Activated naive CD8-positive, alpha-beta T cell treated with anti-CD3 and anti-CD28 coated beads, Interleukin-2, amount 50 U/mL, for 24 hours (primary cell): ENCODE data around the gene LSM12.
"Not testable (repeated sequence)": the region's sequence is repeated elsewhere in the genome, so short reads cannot be mapped to it uniquely, and the experiment has no call there.

Experiments used
- ATAC-seq: fragments of 150-1000 bp; cut with Tn5 transposase; one replicate; pipeline ENCODE4 v1.10.0; 2021
- DNase-seq: peaks from one replicate; pipeline ENCODE4 v3.0.0; 2021
- H3K27ac Mint-ChIP-seq: one replicate; pipeline ENCODE4 v1.8.0; 2021; ENCODE audit warnings: mild to moderate bottlenecking, mixed read lengths
- H3K27me3 Mint-ChIP-seq: one replicate; pipeline ENCODE4 v1.8.0; 2021; ENCODE audit warnings: mixed read lengths
- H3K36me3 Mint-ChIP-seq: one replicate; pipeline ENCODE4 v1.8.0; 2021; ENCODE audit warnings: low read depth, mixed read lengths
- H3K4me1 Mint-ChIP-seq: one replicate; pipeline ENCODE4 v1.8.0; 2021; ENCODE audit warnings: mixed read lengths
- H3K4me3 Mint-ChIP-seq: one replicate; pipeline ENCODE4 v1.8.0; 2021; ENCODE audit warnings: mild to moderate bottlenecking, moderate library complexity, mixed read lengths
- H3K9me3 Mint-ChIP-seq: one replicate; pipeline ENCODE4 v1.8.0; 2021; ENCODE audit warnings: mixed read lengths

LSM12 gene

GRCh38 chr17:44105483-44105882, 39.0 kb upstream of the LSM12 start:
- peaks cover 2% of the 10 kb centered on the region for H3K4me1 Mint-ChIP-seq
- ATAC-seq (no peak), DNase-seq (no peak)
- H3K27ac Mint-ChIP-seq = no peak overlapping the region
- peaks cover 3% of the 10 kb centered on the region for H3K36me3 Mint-ChIP-seq
- H3K4me3 Mint-ChIP-seq = no peak overlapping the region
- no peaks in the 10 kb centered on the region for H3K27me3 Mint-ChIP-seq
- no peaks in the 10 kb centered on the region for H3K9me3 Mint-ChIP-seq

- Mint-ChIP-seq H3K9me3 (no peaks in the 10 kb centered on the region), H3K4me1 (peaks cover 4% of the 10 kb centered on the region), H3K27me3 (no peaks in the 10 kb centered on the region), H3K36me3 (peaks cover 3% of the 10 kb centered on the region), H3K27ac (peak overlapping the region; percentile 29), H3K4me3 (no peak overlapping the region)
- ATAC-seq (no peak), DNase-seq (no peak)
Observed at GRCh38 chr17:44102849-44103622, 36.6 kb upstream of the LSM12 start.

- H3K4me1 Mint-ChIP-seq, H3K36me3 Mint-ChIP-seq, DNase-seq, H3K4me3 Mint-ChIP-seq, H3K27ac Mint-ChIP-seq, ATAC-seq, H3K9me3 Mint-ChIP-seq, H3K27me3 Mint-ChIP-seq: not testable (repeated sequence)
Observed at GRCh38 chr17:44101858-44102257, 35.4 kb upstream of the LSM12 start.

GRCh38 chr17:44097110-44097958, 30.9 kb upstream of the LSM12 start:
- ATAC-seq = peak; percentile 17
- Mint-ChIP-seq H3K4me3 (no peak overlapping the region), H3K27me3 (no peaks in the 10 kb centered on the region), H3K36me3 (no peaks in the 10 kb centered on the region), H3K4me1 (peaks cover 9% of the 10 kb centered on the region), H3K27ac (no peak overlapping the region), H3K9me3 (no peaks in the 10 kb centered on the region)
- DNase-seq = no peak

GRCh38 chr17:44095647-44096496, 29.4 kb upstream of the LSM12 start:
- ATAC-seq (no peak), DNase-seq (no peak)
- H3K36me3 Mint-ChIP-seq = no peaks in the 10 kb centered on the region
- H3K27me3 Mint-ChIP-seq = no peaks in the 10 kb centered on the region
- no peaks in the 10 kb centered on the region for H3K9me3 Mint-ChIP-seq
- peaks cover 9% of the 10 kb centered on the region for H3K4me1 Mint-ChIP-seq
- no peak overlapping the region for H3K4me3 Mint-ChIP-seq
- H3K27ac Mint-ChIP-seq = peak overlapping the region; percentile 59

- H3K4me3 Mint-ChIP-seq = no peak overlapping the region
- no peak for DNase-seq
- H3K4me1 Mint-ChIP-seq = peaks cover 9% of the 10 kb centered on the region
- no peak overlapping the region for H3K27ac Mint-ChIP-seq
- ATAC-seq = no peak
- H3K36me3 Mint-ChIP-seq = no peaks in the 10 kb centered on the region
- no peaks in the 10 kb centered on the region for H3K9me3 Mint-ChIP-seq
- no peaks in the 10 kb centered on the region for H3K27me3 Mint-ChIP-seq
Observed at GRCh38 chr17:44095388-44095646, 28.8 kb upstream of the LSM12 start.

- Mint-ChIP-seq H3K36me3 (no peaks in the 10 kb centered on the region), H3K27me3 (no peaks in the 10 kb centered on the region), H3K4me1 (peaks cover 9% of the 10 kb centered on the region), H3K4me3 (no peak overlapping the region), H3K9me3 (no peaks in the 10 kb centered on the region), H3K27ac (no peak overlapping the region)
- ATAC-seq (no peak), DNase-seq (no peak)
Observed at GRCh38 chr17:44094701-44095387, 28.4 kb upstream of the LSM12 start.

GRCh38 chr17:44093231-44093900, 26.9 kb upstream of the LSM12 start:
- DNase-seq (no peak), ATAC-seq (no peak)
- no peaks in the 10 kb centered on the region for H3K9me3 Mint-ChIP-seq
- H3K27me3 Mint-ChIP-seq = no peaks in the 10 kb centered on the region
- peaks cover 9% of the 10 kb centered on the region for H3K4me1 Mint-ChIP-seq
- H3K27ac Mint-ChIP-seq = no peak overlapping the region
- no peak overlapping the region for H3K4me3 Mint-ChIP-seq
- H3K36me3 Mint-ChIP-seq = peaks cover 2% of the 10 kb centered on the region

GRCh38 chr17:44092051-44092450, 25.6 kb upstream of the LSM12 start:
- Mint-ChIP-seq H3K27me3 (no peaks in the 10 kb centered on the region), H3K4me3 (no peak overlapping the region), H3K27ac (no peak overlapping the region), H3K9me3 (no peaks in the 10 kb centered on the region), H3K36me3 (peaks cover 2% of the 10 kb centered on the region), H3K4me1 (peaks cover 15% of the 10 kb centered on the region)
- DNase-seq = no peak
- ATAC-seq = no peak

- DNase-seq (no peak), ATAC-seq (no peak)
- Mint-ChIP-seq H3K4me1 (peaks cover 21% of the 10 kb centered on the region), H3K27me3 (no peaks in the 10 kb centered on the region), H3K36me3 (peaks cover 2% of the 10 kb centered on the region), H3K27ac (no peak overlapping the region), H3K9me3 (no peaks in the 10 kb centered on the region), H3K4me3 (no peak overlapping the region)
Observed at GRCh38 chr17:44091200-44091997, 24.9 kb upstream of the LSM12 start.

- no peak overlapping the region for H3K27ac Mint-ChIP-seq
- no peaks in the 10 kb centered on the region for H3K9me3 Mint-ChIP-seq
- DNase-seq (no peak), ATAC-seq (no peak)
- no peak overlapping the region for H3K4me3 Mint-ChIP-seq
- H3K36me3 Mint-ChIP-seq = peaks cover 2% of the 10 kb centered on the region
- H3K27me3 Mint-ChIP-seq = no peaks in the 10 kb centered on the region
- H3K4me1 Mint-ChIP-seq = peaks cover 21% of the 10 kb centered on the region
Observed at GRCh38 chr17:44088254-44088653, 21.8 kb upstream of the LSM12 start.

GRCh38 chr17:44087319-44087718, 20.8 kb upstream of the LSM12 start:
- H3K4me3 Mint-ChIP-seq = no peak overlapping the region
- peaks cover 21% of the 10 kb centered on the region for H3K4me1 Mint-ChIP-seq
- H3K36me3 Mint-ChIP-seq = peaks cover 2% of the 10 kb centered on the region
- H3K27me3 Mint-ChIP-seq = no peaks in the 10 kb centered on the region
- no peaks in the 10 kb centered on the region for H3K9me3 Mint-ChIP-seq
- DNase-seq (no peak), ATAC-seq (no peak)
- no peak overlapping the region for H3K27ac Mint-ChIP-seq
